PC-9 (cell line): Measurements from ENCODE around the gene GCDH. TPM values are rescaled to one million over a fixed set of nuclear protein-coding genes. Genes with fewer than 3 reads are reported as not detected.

ENCODE experiments used
- BruUV-seq: library from RNA; stranded (reverse); fragments of 400-500 nt; replicated peaks from 2 replicates; lab custom pipeline; 2021; lab: Mats Ljungman, UMichigan
- CTCF ChIA-PET: fragments of 300-600 bp; sonication (Branson Sonifier 250); formaldehyde crosslinking; loops from one replicate; lab custom pipeline; 2022; ENCODE audit warnings: antibody characterized with exemption; lab: Charles Lee
- POLR2A ChIA-PET: fragments of 300-600 bp; sonication (Branson Sonifier 250); formaldehyde crosslinking; loops from one replicate; lab custom pipeline; 2022; ENCODE audit warnings: antibody characterized with exemption; ENCODE audit not compliant: unreplicated experiment; lab: Charles Lee
- DNase-seq, 2 experiments: peaks; one replicate each; pipeline versions ENCODE4 v3.0.0 to v3.0.0-alpha.2; 2015 to 2022; ENCODE audit warnings: mixed read lengths in 1 of 2
- H2AFZ ChIP-seq: fragments of 200-600 bp; sonication (generic); 2 replicates; pipeline ENCODE4 v1.8.1; 2017; ENCODE audit warnings: antibody characterized with exemption
- H3F3A ChIP-seq: fragments of 200-600 bp; sonication (generic); 2 replicates; pipeline ENCODE4 v1.8.1; 2017; ENCODE audit warnings: antibody characterized with exemption, mild to moderate bottlenecking, low read depth; ENCODE audit not compliant: insufficient read depth
- H3K27ac ChIP-seq: fragments of 200-600 bp; sonication (generic); 2 replicates; pipeline ENCODE4 v1.6.1; 2016; ENCODE audit warnings: mixed run types
- H3K27me3 ChIP-seq: fragments of 200-600 bp; sonication (generic); 2 replicates; pipeline ENCODE4 v1.6.1; 2016; ENCODE audit warnings: low read depth, mixed run types; ENCODE audit not compliant: insufficient read depth
- H3K36me3 ChIP-seq: fragments of 200-600 bp; sonication (generic); 2 replicates; pipeline ENCODE4 v1.6.1; 2016; ENCODE audit warnings: low read depth, mixed run types
- H3K4me1 ChIP-seq: fragments of 200-600 bp; sonication (generic); replicated peaks from 2 replicates; pipeline ENCODE4 v1.6.1; 2016; ENCODE audit warnings: mixed run types; ENCODE audit not compliant: insufficient read depth
- H3K4me2 ChIP-seq: fragments of 200-600 bp; sonication (generic); 2 replicates; pipeline ENCODE4 v1.6.1; 2017; ENCODE audit warnings: mixed run types
- H3K4me3 ChIP-seq: fragments of 200-600 bp; sonication (generic); 2 replicates; pipeline ENCODE4 v1.6.1; 2016; ENCODE audit warnings: mixed run types
- H3K79me2 ChIP-seq: fragments of 200-600 bp; sonication (generic); 2 replicates; pipeline ENCODE4 v1.6.1; 2017; ENCODE audit warnings: low read depth, mixed run types
- H3K9me2 ChIP-seq: fragments of 200-600 bp; sonication (generic); 2 replicates; pipeline ENCODE4 v1.8.1; 2017; ENCODE audit warnings: mild to moderate bottlenecking; ENCODE audit not compliant: insufficient read depth
- H3K9me3 ChIP-seq: fragments of 200-600 bp; sonication (generic); 2 replicates; pipeline ENCODE4 v1.8.1; 2016; ENCODE audit warnings: low read depth; ENCODE audit not compliant: insufficient read depth
- H4K20me1 ChIP-seq: fragments of 200-600 bp; sonication (generic); 2 replicates; pipeline ENCODE4 v1.8.1; 2017; ENCODE audit not compliant: insufficient read depth
- EZH2 ChIP-seq: fragments of 200-600 bp; sonication (generic); IDR thresholded peaks from 2 replicates; pipeline ENCODE4 v1.8.0; 2017; ENCODE audit warnings: antibody characterized with exemption, low read depth
- intact Hi-C: fragments of 100-400 bp; cut with micrococcal nuclease; formaldehyde crosslinking; loops from one replicate; pipeline ENCODE4 v1.10.0; 2022; ENCODE audit not compliant: unreplicated experiment
- total RNA-seq: library from RNA; stranded (reverse); gene quantifications from 2 replicates; pipeline ENCODE4 v1.2.3, GENCODE V29; 2021
- TF ChIP-seq, protein P1 (sequence below): fragments of 200-600 bp; sonication (generic); conservative IDR thresholded peaks from 2 replicates; pipeline ENCODE4 v1.6.1; 2017; ENCODE audit warnings: mixed run types, antibody characterized with exemption, mild to moderate bottlenecking, moderate library complexity

Gene GCDH
- total RNA-seq, 1 experiment from 2014 or later: 23.2 TPM

DNA sequence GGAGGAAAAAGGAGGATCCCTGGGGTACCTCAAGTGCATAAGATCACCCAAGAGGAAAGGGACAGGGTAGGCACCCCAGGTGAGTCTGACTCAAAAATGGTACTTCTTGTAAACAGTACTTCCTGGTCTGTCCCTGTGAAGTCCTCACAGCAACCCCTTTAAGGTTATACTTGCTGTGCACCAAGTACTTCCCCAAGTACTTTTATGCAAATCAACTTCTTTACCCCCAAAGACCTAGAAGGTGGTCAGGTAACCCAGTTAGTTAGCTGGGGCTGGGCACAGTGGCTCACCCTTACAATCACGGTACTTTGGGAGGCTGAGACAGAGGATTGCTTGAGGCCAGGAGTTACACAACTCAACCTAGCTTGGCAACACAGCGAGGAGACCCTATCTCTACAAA is 49.9 kb downstream of the GCDH start:
- CTCF ChIA-PET: interaction anchor here (0.6 to 0.7 kb wide), 2 partner anchors 70 to 146 kb away, joined by 5 to 6 read pairs; no protein-coding TSS in a partner anchor
- H2AFZ ChIP-seq: no peak overlapping the region

GRCh38 chr19:12943437-12944044 is 52.6 kb downstream of the GCDH start:
- no peaks in the 10 kb centered on the region for H3K9me3 ChIP-seq

More for the DNA sequence above, 49.9 kb downstream of the GCDH start:
- BruUV-seq: no TSS peak
- TF ChIP-seq, protein P1, sequence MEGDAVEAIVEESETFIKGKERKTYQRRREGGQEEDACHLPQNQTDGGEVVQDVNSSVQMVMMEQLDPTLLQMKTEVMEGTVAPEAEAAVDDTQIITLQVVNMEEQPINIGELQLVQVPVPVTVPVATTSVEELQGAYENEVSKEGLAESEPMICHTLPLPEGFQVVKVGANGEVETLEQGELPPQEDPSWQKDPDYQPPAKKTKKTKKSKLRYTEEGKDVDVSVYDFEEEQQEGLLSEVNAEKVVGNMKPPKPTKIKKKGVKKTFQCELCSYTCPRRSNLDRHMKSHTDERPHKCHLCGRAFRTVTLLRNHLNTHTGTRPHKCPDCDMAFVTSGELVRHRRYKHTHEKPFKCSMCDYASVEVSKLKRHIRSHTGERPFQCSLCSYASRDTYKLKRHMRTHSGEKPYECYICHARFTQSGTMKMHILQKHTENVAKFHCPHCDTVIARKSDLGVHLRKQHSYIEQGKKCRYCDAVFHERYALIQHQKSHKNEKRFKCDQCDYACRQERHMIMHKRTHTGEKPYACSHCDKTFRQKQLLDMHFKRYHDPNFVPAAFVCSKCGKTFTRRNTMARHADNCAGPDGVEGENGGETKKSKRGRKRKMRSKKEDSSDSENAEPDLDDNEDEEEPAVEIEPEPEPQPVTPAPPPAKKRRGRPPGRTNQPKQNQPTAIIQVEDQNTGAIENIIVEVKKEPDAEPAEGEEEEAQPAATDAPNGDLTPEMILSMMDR: no peak
- no peak for TF ChIP-seq EZH2
- H4K20me1 ChIP-seq: peaks cover 19% of the 10 kb centered on the region
- no peaks in the 10 kb centered on the region for H3K9me2 ChIP-seq
- no peak for DNase-seq
- H3K4me1 ChIP-seq: peaks cover 28% of the 10 kb centered on the region
- H3K27ac ChIP-seq: no peak overlapping the region
- POLR2A ChIA-PET: no interaction called here
- no peaks in the 10 kb centered on the region for H3K9me3 ChIP-seq
- peak overlapping the region; percentile 92 for H3K4me2 ChIP-seq
- peaks cover 35% of the 10 kb centered on the region for H3K79me2 ChIP-seq
- H3K4me3 ChIP-seq: no peak overlapping the region
- H3K36me3 ChIP-seq: peaks cover 36% of the 10 kb centered on the region
- H3F3A ChIP-seq: peaks cover 61% of the 10 kb centered on the region
- intact Hi-C loops: no loop called here
- H3K27me3 ChIP-seq: no peaks in the 10 kb centered on the region

DNA sequence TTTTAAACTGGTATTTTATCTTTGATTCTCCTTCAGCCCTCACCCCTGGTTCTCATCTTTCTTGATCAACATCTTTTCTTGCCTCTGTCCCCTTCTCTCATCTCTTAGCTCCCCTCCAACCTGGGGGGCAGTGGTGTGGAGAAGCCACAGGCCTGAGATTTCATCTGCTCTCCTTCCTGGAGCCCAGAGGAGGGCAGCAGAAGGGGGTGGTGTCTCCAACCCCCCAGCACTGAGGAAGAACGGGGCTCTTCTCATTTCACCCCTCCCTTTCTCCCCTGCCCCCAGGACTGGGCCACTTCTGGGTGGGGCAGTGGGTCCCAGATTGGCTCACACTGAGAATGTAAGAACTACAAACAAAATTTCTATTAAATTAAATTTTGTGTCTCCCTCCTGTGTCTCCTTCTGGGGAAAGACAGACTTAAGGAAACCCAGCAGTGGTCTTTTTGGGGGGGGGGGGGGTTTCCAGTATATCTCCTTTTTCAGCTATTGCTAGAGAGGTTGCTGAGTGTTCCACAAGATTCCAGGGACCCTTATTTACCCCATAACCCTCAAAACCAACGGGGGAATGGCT is 53.2 kb downstream of the GCDH start:
- Histone ChIP-seq H3K4me1 (peaks cover 34% of the 10 kb centered on the region), H3K27me3 (no peaks in the 10 kb centered on the region), H3K27ac (peak overlapping the region; percentile 89; the same call in 1 of the 2 replicates), H4K20me1 (peaks cover 37% of the 10 kb centered on the region), H3F3A (peaks cover 90% of the 10 kb centered on the region), H3K36me3 (peaks cover 52% of the 10 kb centered on the region), H3K9me3 (no peaks in the 10 kb centered on the region), H3K79me2 (peaks cover 60% of the 10 kb centered on the region), H2AFZ (no peak overlapping the region), H3K9me2 (no peaks in the 10 kb centered on the region), H3K4me2 (peak overlapping the region; percentile 39), H3K4me3 (no peak overlapping the region)
- no TSS peak for BruUV-seq
- no peak for TF ChIP-seq EZH2
- TF ChIP-seq, protein P1: no peak
- ChIA-PET CTCF (no interaction called here), POLR2A (no interaction called here)
- DNase-seq: no peak
- intact Hi-C loops: no loop called here

More at GRCh38 chr19:12943437-12944044, 52.6 kb downstream of the GCDH start:
- peaks cover 60% of the 10 kb centered on the region for H3K79me2 ChIP-seq
- ChIA-PET POLR2A (no interaction called here), CTCF (no interaction called here)
- no peak overlapping the region for H3K4me3 ChIP-seq
- H3K27me3 ChIP-seq: no peaks in the 10 kb centered on the region
- no peak overlapping the region for H3K27ac ChIP-seq
- H2AFZ ChIP-seq: no peak overlapping the region
- BruUV-seq: no TSS peak
- H3K9me2 ChIP-seq: no peaks in the 10 kb centered on the region
- intact Hi-C loops: no loop called here
- no peak for DNase-seq
- H3F3A ChIP-seq: peaks cover 85% of the 10 kb centered on the region
- peaks cover 49% of the 10 kb centered on the region for H3K36me3 ChIP-seq
- H4K20me1 ChIP-seq: peaks cover 38% of the 10 kb centered on the region
- peaks cover 34% of the 10 kb centered on the region for H3K4me1 ChIP-seq
- no peak overlapping the region for H3K4me2 ChIP-seq
- TF ChIP-seq, protein P1: no peak
- TF ChIP-seq EZH2: no peak
